GM18861 (cell line): ENCODE data around the gene ASRGL1.
"Not testable (repeated sequence)": the region's sequence is repeated elsewhere in the genome, so short reads cannot be mapped to it uniquely, and the experiment has no call there.

ENCODE experiments used
- ATAC-seq: cut with Tn5 transposase; IDR thresholded peaks from one replicate; pipeline ENCODE4 v1.9.1; 2021; ENCODE audit not compliant: unreplicated experiment

The ASRGL1 gene

GRCh38 chr11:62352355-62353336 is 15.4 kb downstream of the ASRGL1 start:
- no peak for ATAC-seq

GRCh38 chr11:62353841-62354240 is 16.6 kb downstream of the ASRGL1 start:
- ATAC-seq: no peak

- no peak for ATAC-seq
Measured at GRCh38 chr11:62358273-62358672, 21.0 kb downstream of the ASRGL1 start.

- no peak for ATAC-seq
Measured at GRCh38 chr11:62359475-62359874, 22.2 kb downstream of the ASRGL1 start.

GRCh38 chr11:62360685-62361084 is 23.4 kb downstream of the ASRGL1 start:
- no peak for ATAC-seq

GRCh38 chr11:62368861-62369477 is 31.7 kb downstream of the ASRGL1 start:
- not testable (repeated sequence) for ATAC-seq

GRCh38 chr11:62370743-62371440 is 33.6 kb downstream of the ASRGL1 start:
- no peak for ATAC-seq

- no peak for ATAC-seq
Measured at GRCh38 chr11:62372871-62373270, 35.6 kb downstream of the ASRGL1 start.

- no peak for ATAC-seq
Measured at GRCh38 chr11:62373464-62374119, 36.3 kb downstream of the ASRGL1 start.

- no peak for ATAC-seq
Measured at GRCh38 chr11:62374801-62375200, 37.6 kb downstream of the ASRGL1 start.

- ATAC-seq: not testable (repeated sequence)
Measured at GRCh38 chr11:62378459-62379063, 41.3 kb downstream of the ASRGL1 start.

- ATAC-seq: not testable (repeated sequence)
Measured at GRCh38 chr11:62379586-62379985, 42.3 kb downstream of the ASRGL1 start.

GRCh38 chr11:62380821-62381245 is 43.6 kb downstream of the ASRGL1 start:
- ATAC-seq: not testable (repeated sequence)

- no peak for ATAC-seq
Measured at GRCh38 chr11:62383822-62384221, 46.6 kb downstream of the ASRGL1 start.

- not testable (repeated sequence) for ATAC-seq
Measured at GRCh38 chr11:62386083-62386482, 48.8 kb downstream of the ASRGL1 start.

GRCh38 chr11:62387381-62387780 is 50.1 kb downstream of the ASRGL1 start:
- ATAC-seq: no peak

GRCh38 chr11:62388999-62389398 is 51.8 kb downstream of the ASRGL1 start:
- ATAC-seq: no peak

GRCh38 chr11:62390237-62390636 is 53.0 kb downstream of the ASRGL1 start:
- no peak for ATAC-seq

GRCh38 chr11:62390722-62391121 is 53.5 kb downstream of the ASRGL1 start:
- no peak for ATAC-seq

- no peak for ATAC-seq
Measured at GRCh38 chr11:62391642-62392425, 54.6 kb downstream of the ASRGL1 start.
